HCT116 (cell line): Measurements from ENCODE around the gene PPM1B. TPM values are rescaled to one million over a fixed set of nuclear protein-coding genes. Genes with fewer than 3 reads are reported as not detected.

Experiments
- ATAC-seq: fragments of 200-7000 bp; cut with Tn5 transposase; 2 replicates; pipeline ENCODE4 v1.9.1; 2020; ENCODE audit warnings: mild to moderate bottlenecking, moderate library complexity
- BruUV-seq: library from RNA; stranded (reverse); fragments of 400-500 nt; replicated peaks from 2 replicates; lab custom pipeline; 2021; lab: Mats Ljungman, UMichigan
- CTCF ChIA-PET: fragments of 300-600 bp; sonication (Branson Sonifier 250); formaldehyde crosslinking; loops from one replicate; lab custom pipeline; 2021; ENCODE audit warnings: antibody characterized with exemption; lab: Charles Lee
- POLR2A ChIA-PET: fragments of 300-600, 350-600 bp; sonication (Branson Sonifier 250); formaldehyde crosslinking; loops from one replicate; lab custom pipeline; 2021; ENCODE audit warnings: antibody characterized with exemption; lab: Charles Lee
- RAD21 ChIA-PET, 2 experiments: fragments of 300-600 bp; sonication (Branson Sonifier 250); formaldehyde crosslinking; loops; one replicate each; lab custom pipeline; 2023; ENCODE audit warnings: low total read pairs in 2 of 2; ENCODE audit not compliant: uncharacterized antibody in 2 of 2, unreplicated experiment in 2 of 2, low non-redundant PET in 1 of 2; lab: Charles Lee
- DNase-seq: peaks from one replicate; pipeline ENCODE4 v3.0.0-alpha.2; 2010; ENCODE audit warnings: low read depth, low spot score
- H2AFZ ChIP-seq: fragments of 200-600 bp; shearing (Covaris generic), sonication (generic); 2 replicates; pipeline ENCODE4 v1.6.1; 2017; ENCODE audit warnings: low read depth, mixed run types, mixed read lengths, antibody characterized with exemption, low read length; ENCODE audit not compliant: poor library complexity, severe bottlenecking
- H3K27ac ChIP-seq: 2 replicates; pipeline ENCODE4 v1.5.1; 2012; ENCODE audit warnings: low read depth, low read length
- H3K27me3 ChIP-seq: fragments of 200-600 bp; sonication (generic); 2 replicates; pipeline ENCODE4 v1.6.1; 2016; ENCODE audit warnings: mixed run types, low read length, mixed read lengths; ENCODE audit not compliant: insufficient read depth
- H3K36me3 ChIP-seq, 2 experiments: fragments of 200-500 bp in 1 of 2; fragments of 200-600 bp in 1 of 2; sonication (Bioruptor generic) in 1 of 2; sonication (generic) in 1 of 2; 2 replicates each; pipeline versions ENCODE4 v1.5.1 to v1.6.1; 2014 to 2016; ENCODE audit warnings: low read length in 2 of 2, inconsistent platforms in 1 of 2, mixed read lengths in 1 of 2, mixed run types in 1 of 2; ENCODE audit not compliant: insufficient read depth in 2 of 2, control insufficient read depth in 1 of 2
- H3K4me1 ChIP-seq, 2 experiments: fragments of 200-600 bp in 1 of 2; sonication (generic) in 1 of 2; 2 replicates each; pipeline versions ENCODE4 v1.5.1 to v1.6.1; 2012 to 2017; ENCODE audit warnings: low read length in 2 of 2, inconsistent platforms in 1 of 2, mild to moderate bottlenecking in 1 of 2, mixed read lengths in 1 of 2, mixed run types in 1 of 2, moderate library complexity in 1 of 2; ENCODE audit not compliant: insufficient read depth in 2 of 2, control insufficient read depth in 1 of 2
- H3K4me2 ChIP-seq: fragments of 200-600 bp; sonication (generic); 2 replicates; pipeline ENCODE4 v1.6.1; 2017; ENCODE audit warnings: mixed run types, low read length, mixed read lengths
- H3K4me3 ChIP-seq, 2 experiments: fragments of 200-600 bp in 1 of 2; sonication (generic) in 1 of 2; replicated peaks in 1 of 2; 2 replicates each; pipeline ENCODE4 v1.5.1; 2011 to 2016; ENCODE audit warnings: low read length in 2 of 2, control low read depth in 1 of 2, low read depth in 1 of 2, mild to moderate bottlenecking in 1 of 2, mixed read lengths in 1 of 2, mixed run types in 1 of 2
- H3K79me2 ChIP-seq: fragments of 200-600 bp; sonication (generic); 2 replicates; pipeline ENCODE4 v1.6.1; 2017; ENCODE audit warnings: mild to moderate bottlenecking, mixed run types, low read length, moderate library complexity, mixed read lengths; ENCODE audit not compliant: insufficient read depth
- H3K9ac ChIP-seq: fragments of 200-600 bp; sonication (generic); 2 replicates; pipeline ENCODE4 v1.6.1; 2016; ENCODE audit warnings: low read length, mixed read lengths
- H3K9me2 ChIP-seq: fragments of 200-600 bp; sonication (generic), shearing (Covaris generic); 2 replicates; pipeline ENCODE4 v1.6.1; 2017; ENCODE audit warnings: mixed run types, mild to moderate bottlenecking, moderate library complexity; ENCODE audit not compliant: insufficient read depth
- H3K9me3 ChIP-seq, 2 experiments: fragments of 200-500 bp in 1 of 2; fragments of 200-600 bp in 1 of 2; sonication (Bioruptor generic) in 1 of 2; sonication (generic) in 1 of 2; 2 replicates each; pipeline ENCODE4 v1.6.1; 2014 to 2017; ENCODE audit warnings: low read length in 2 of 2, mixed read lengths in 2 of 2, inconsistent platforms in 1 of 2, low read depth in 1 of 2, mild to moderate bottlenecking in 1 of 2, mixed run types in 1 of 2, moderate library complexity in 1 of 2; ENCODE audit not compliant: control insufficient read depth in 1 of 2, insufficient read depth in 1 of 2
- H4K20me1 ChIP-seq: fragments of 200-600 bp; sonication (generic), shearing (Covaris generic); 2 replicates; pipeline ENCODE4 v1.6.1; 2017; ENCODE audit warnings: mixed run types, mild to moderate bottlenecking, moderate library complexity; ENCODE audit not compliant: insufficient read depth
- CBX3 ChIP-seq: IDR thresholded peaks from 2 replicates; pipeline ENCODE4 v1.6.1; 2012; ENCODE audit warnings: low read depth
- CEBPB ChIP-seq: IDR thresholded peaks from 2 replicates; pipeline ENCODE4 v1.6.1; 2012; ENCODE audit warnings: low read depth
- EGR1 ChIP-seq: IDR thresholded peaks from 2 replicates; pipeline ENCODE4 v1.6.1; 2012; ENCODE audit warnings: low read depth
- ELF1 ChIP-seq: IDR thresholded peaks from 2 replicates; pipeline ENCODE4 v1.6.1; 2012; ENCODE audit warnings: low read depth, borderline replicate concordance
- EZH2 ChIP-seq: fragments of 200-600 bp; sonication (generic); IDR thresholded peaks from 2 replicates; pipeline ENCODE4 v1.6.1; 2017; ENCODE audit warnings: antibody characterized with exemption, mixed run types
- EZH2phosphoT487 ChIP-seq: fragments of 200-600 bp; IDR thresholded peaks from 2 replicates; pipeline ENCODE4 v1.6.1; 2018; ENCODE audit warnings: antibody characterized with exemption, borderline replicate concordance
- FOSL1 ChIP-seq: IDR thresholded peaks from 2 replicates; pipeline ENCODE4 v1.6.1; 2012; ENCODE audit warnings: low read depth
- JUND ChIP-seq: IDR thresholded peaks from 2 replicates; pipeline ENCODE4 v1.6.1; 2012
- POLR2A ChIP-seq: IDR thresholded peaks from 2 replicates; pipeline ENCODE4 v1.7.0; 2011; ENCODE audit warnings: borderline replicate concordance; ENCODE audit not compliant: insufficient read depth, insufficient read length; ENCODE audit errors: extremely low read depth
- POLR2AphosphoS5 ChIP-seq: IDR thresholded peaks from 2 replicates; pipeline ENCODE4 v1.6.1; 2011; ENCODE audit warnings: mild to moderate bottlenecking, low read depth, low read length, moderate library complexity
- RAD21 ChIP-seq: IDR thresholded peaks from 2 replicates; pipeline ENCODE4 v1.6.1; 2012; ENCODE audit warnings: low read depth, mild to moderate bottlenecking
- SIN3A ChIP-seq: IDR thresholded peaks from 2 replicates; pipeline ENCODE4 v1.6.1; 2012; ENCODE audit warnings: low read depth
- SP1 ChIP-seq: IDR thresholded peaks from 2 replicates; pipeline ENCODE4 v1.6.1; 2012; ENCODE audit warnings: low read depth
- YY1 ChIP-seq: IDR thresholded peaks from 2 replicates; pipeline ENCODE4 v1.6.1; 2011; ENCODE audit warnings: low read length, low read depth, moderate library complexity, mild to moderate bottlenecking; ENCODE audit not compliant: insufficient replicate concordance; ENCODE audit errors: extremely low read depth
- ZFX ChIP-seq: fragments of 450-650 bp; IDR thresholded peaks from 2 replicates; pipeline ENCODE4 v1.6.1; 2017
- ZNF274 ChIP-seq: fragments of 200-500 bp; sonication (Bioruptor generic); IDR thresholded peaks from 2 replicates; pipeline ENCODE4 v1.6.1; 2014; ENCODE audit warnings: mild to moderate bottlenecking, low read depth, low read length, inconsistent platforms
- intact Hi-C: fragments of 100-400 bp; cut with micrococcal nuclease; formaldehyde crosslinking; loops from 2 replicates; pipeline ENCODE4 v1.10.0; 2022
- total RNA-seq: library from RNA; stranded (reverse); gene quantifications from one replicate; pipeline ENCODE4 v1.2.1, GENCODE V29; 2021; ENCODE audit not compliant: unreplicated experiment
- TF ChIP-seq, protein P1 (sequence below): IDR thresholded peaks from 2 replicates; pipeline ENCODE4 v1.6.1; 2012
- TF ChIP-seq, protein P2 (sequence below): IDR thresholded peaks from 2 replicates; pipeline ENCODE4 v1.6.1; 2011; ENCODE audit warnings: mild to moderate bottlenecking, low read length, moderate library complexity; ENCODE audit not compliant: insufficient replicate concordance; ENCODE audit errors: extremely low read depth
- TF ChIP-seq, protein P3 (sequence below), 3 experiments: fragments of 200-600 bp in 1 of 3; sonication (generic) in 1 of 3; IDR thresholded peaks in 2 of 3; conservative IDR thresholded peaks in 1 of 3; 2 replicates each; pipeline ENCODE4 v1.5.1; 2012 to 2017; ENCODE audit warnings: low read depth in 2 of 3, low read length in 2 of 3, antibody characterized with exemption in 1 of 3, borderline replicate concordance in 1 of 3, control low read depth in 1 of 3, mild to moderate bottlenecking in 1 of 3, mixed read lengths in 1 of 3, mixed run types in 1 of 3, moderate library complexity in 1 of 3; ENCODE audit not compliant: insufficient read depth in 1 of 3
- TF ChIP-seq, protein P4 (sequence below): IDR thresholded peaks from 2 replicates; pipeline ENCODE4 v1.6.1; 2012; ENCODE audit warnings: low read depth
- TF ChIP-seq, protein P5 (sequence below): IDR thresholded peaks from 2 replicates; pipeline ENCODE4 v1.6.1; 2012

The PPM1B gene
- total RNA-seq, 1 experiment from 2014 or later: 36.9 TPM

DNA sequence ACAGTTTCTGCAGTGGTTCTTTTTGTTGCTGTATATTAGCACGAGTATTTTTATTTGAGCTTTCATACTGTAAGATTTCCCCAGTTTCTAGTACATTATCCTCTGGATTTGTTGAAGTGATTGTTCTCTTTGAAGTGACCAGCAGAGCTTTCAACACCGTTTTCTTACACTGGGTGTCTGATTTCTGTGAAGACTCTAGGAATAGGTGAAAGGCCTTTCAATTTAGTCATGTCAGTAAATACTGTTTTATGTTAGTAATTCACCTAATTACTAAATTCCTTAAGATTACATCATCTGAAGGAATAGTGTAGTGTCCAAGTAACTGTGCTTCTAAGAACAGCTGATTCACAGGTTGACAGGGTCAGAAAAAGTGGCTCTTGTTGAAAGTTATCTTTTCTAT is 2.3 kb downstream of the PPM1B start:
- Histone ChIP-seq H3K36me3 (no peaks in the 10 kb centered on the region), H4K20me1 (0 out of 2 replicates have a peak, but pooled peaks cover 6% of the 10 kb centered on the region), H3K4me2 (peak overlapping the region; percentile 93), H2AFZ (no peak overlapping the region), H3K9me3 (no peaks in the 10 kb centered on the region), H3K27ac (peak overlapping the region; percentile 37; the same call in 1 of the 2 replicates), H3K79me2 (peaks cover 64% of the 10 kb centered on the region), H3K4me1 (peaks cover 7 to 69% of the 10 kb centered on the region in 2 experiments), H3K9ac (peak overlapping the region; percentile 87), H3K9me2 (no peaks in the 10 kb centered on the region), H3K27me3 (no peaks in the 10 kb centered on the region), H3K4me3 (peak overlapping the region; percentile 12 to 78)
- intact Hi-C loops: no loop called here
- ChIA-PET CTCF (no interaction called here), POLR2A (no interaction called here), RAD21 (no interaction called here)
- DNase-seq (peak; percentile 44), ATAC-seq (no peak)
- no TSS peak for BruUV-seq
- TF ChIP-seq, protein P1, sequence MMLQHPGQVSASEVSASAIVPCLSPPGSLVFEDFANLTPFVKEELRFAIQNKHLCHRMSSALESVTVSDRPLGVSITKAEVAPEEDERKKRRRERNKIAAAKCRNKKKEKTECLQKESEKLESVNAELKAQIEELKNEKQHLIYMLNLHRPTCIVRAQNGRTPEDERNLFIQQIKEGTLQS: no peak
- no peak for TF ChIP-seq EZH2phosphoT487
- peak; percentile 75; the same call in 1 of the 2 replicates for TF ChIP-seq CEBPB
- no peak for TF ChIP-seq CBX3
- peak; percentile 38; the same call in 1 of the 2 replicates for TF ChIP-seq FOSL1
- TF ChIP-seq, protein P2, sequence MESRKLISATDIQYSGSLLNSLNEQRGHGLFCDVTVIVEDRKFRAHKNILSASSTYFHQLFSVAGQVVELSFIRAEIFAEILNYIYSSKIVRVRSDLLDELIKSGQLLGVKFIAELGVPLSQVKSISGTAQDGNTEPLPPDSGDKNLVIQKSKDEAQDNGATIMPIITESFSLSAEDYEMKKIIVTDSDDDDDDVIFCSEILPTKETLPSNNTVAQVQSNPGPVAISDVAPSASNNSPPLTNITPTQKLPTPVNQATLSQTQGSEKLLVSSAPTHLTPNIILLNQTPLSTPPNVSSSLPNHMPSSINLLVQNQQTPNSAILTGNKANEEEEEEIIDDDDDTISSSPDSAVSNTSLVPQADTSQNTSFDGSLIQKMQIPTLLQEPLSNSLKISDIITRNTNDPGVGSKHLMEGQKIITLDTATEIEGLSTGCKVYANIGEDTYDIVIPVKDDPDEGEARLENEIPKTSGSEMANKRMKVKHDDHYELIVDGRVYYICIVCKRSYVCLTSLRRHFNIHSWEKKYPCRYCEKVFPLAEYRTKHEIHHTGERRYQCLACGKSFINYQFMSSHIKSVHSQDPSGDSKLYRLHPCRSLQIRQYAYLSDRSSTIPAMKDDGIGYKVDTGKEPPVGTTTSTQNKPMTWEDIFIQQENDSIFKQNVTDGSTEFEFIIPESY: no peak
- peak; percentile 37; the same call in 1 of the 2 replicates for TF ChIP-seq JUND
- no peak for TF ChIP-seq POLR2A
- TF ChIP-seq, protein P3, sequence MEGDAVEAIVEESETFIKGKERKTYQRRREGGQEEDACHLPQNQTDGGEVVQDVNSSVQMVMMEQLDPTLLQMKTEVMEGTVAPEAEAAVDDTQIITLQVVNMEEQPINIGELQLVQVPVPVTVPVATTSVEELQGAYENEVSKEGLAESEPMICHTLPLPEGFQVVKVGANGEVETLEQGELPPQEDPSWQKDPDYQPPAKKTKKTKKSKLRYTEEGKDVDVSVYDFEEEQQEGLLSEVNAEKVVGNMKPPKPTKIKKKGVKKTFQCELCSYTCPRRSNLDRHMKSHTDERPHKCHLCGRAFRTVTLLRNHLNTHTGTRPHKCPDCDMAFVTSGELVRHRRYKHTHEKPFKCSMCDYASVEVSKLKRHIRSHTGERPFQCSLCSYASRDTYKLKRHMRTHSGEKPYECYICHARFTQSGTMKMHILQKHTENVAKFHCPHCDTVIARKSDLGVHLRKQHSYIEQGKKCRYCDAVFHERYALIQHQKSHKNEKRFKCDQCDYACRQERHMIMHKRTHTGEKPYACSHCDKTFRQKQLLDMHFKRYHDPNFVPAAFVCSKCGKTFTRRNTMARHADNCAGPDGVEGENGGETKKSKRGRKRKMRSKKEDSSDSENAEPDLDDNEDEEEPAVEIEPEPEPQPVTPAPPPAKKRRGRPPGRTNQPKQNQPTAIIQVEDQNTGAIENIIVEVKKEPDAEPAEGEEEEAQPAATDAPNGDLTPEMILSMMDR (IDR thresholded peaks at IDR 0.05 in 2 of 3, conservative IDR thresholded peaks at IDR 0.05 in 1 of 3; ENCODE audit: borderline replicate concordance in 1 of 3, insufficient read depth in 1 of 3, low read depth in 2 of 3, low read length in 2 of 3): no peak
- no peak for TF ChIP-seq EGR1
- no peak for TF ChIP-seq ZFX
- no peak for TF ChIP-seq ZNF274
- peak; percentile 44; the same call in 1 of the 2 replicates for TF ChIP-seq SP1
- no peak for TF ChIP-seq EZH2
- TF ChIP-seq ELF1: no peak
- TF ChIP-seq, protein P4, sequence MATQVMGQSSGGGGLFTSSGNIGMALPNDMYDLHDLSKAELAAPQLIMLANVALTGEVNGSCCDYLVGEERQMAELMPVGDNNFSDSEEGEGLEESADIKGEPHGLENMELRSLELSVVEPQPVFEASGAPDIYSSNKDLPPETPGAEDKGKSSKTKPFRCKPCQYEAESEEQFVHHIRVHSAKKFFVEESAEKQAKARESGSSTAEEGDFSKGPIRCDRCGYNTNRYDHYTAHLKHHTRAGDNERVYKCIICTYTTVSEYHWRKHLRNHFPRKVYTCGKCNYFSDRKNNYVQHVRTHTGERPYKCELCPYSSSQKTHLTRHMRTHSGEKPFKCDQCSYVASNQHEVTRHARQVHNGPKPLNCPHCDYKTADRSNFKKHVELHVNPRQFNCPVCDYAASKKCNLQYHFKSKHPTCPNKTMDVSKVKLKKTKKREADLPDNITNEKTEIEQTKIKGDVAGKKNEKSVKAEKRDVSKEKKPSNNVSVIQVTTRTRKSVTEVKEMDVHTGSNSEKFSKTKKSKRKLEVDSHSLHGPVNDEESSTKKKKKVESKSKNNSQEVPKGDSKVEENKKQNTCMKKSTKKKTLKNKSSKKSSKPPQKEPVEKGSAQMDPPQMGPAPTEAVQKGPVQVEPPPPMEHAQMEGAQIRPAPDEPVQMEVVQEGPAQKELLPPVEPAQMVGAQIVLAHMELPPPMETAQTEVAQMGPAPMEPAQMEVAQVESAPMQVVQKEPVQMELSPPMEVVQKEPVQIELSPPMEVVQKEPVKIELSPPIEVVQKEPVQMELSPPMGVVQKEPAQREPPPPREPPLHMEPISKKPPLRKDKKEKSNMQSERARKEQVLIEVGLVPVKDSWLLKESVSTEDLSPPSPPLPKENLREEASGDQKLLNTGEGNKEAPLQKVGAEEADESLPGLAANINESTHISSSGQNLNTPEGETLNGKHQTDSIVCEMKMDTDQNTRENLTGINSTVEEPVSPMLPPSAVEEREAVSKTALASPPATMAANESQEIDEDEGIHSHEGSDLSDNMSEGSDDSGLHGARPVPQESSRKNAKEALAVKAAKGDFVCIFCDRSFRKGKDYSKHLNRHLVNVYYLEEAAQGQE: no peak
- TF ChIP-seq, protein P5, sequence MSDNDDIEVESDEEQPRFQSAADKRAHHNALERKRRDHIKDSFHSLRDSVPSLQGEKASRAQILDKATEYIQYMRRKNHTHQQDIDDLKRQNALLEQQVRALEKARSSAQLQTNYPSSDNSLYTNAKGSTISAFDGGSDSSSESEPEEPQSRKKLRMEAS: no peak
- TF ChIP-seq POLR2AphosphoS5: no peak
- TF ChIP-seq SIN3A: no peak; the same call in 1 of the 2 replicates
- TF ChIP-seq RAD21: no peak
- no peak for TF ChIP-seq YY1
